Bronchial epithelial cell (primary cell): ENCODE data around the gene BCLAF1. TPM values are rescaled to one million over a fixed set of nuclear protein-coding genes. Genes with fewer than 3 reads are reported as not detected.

Experiments used
- DNase-seq: peaks from one replicate; pipeline ENCODE4 v3.0.0-alpha.2; 2010; ENCODE audit warnings: low read depth
- FAIRE-seq: peaks from 2 replicates; lab custom pipeline; 2011; peaks lifted over from hg19 to GRCh38; lab: Jason Lieb, UNC
- H3K27me3 ChIP-seq: 2 replicates; pipeline ENCODE4 v1.5.1; 2011; ENCODE audit warnings: low read length; ENCODE audit not compliant: control insufficient read depth, insufficient read depth
- H3K36me3 ChIP-seq: 2 replicates; pipeline ENCODE4 v1.5.1; 2011; ENCODE audit warnings: low read length; ENCODE audit not compliant: control insufficient read depth, insufficient read depth
- H3K4me3 ChIP-seq: 2 replicates; pipeline ENCODE4 v1.5.1; 2011; ENCODE audit warnings: mild to moderate bottlenecking, low read depth, low read length, control low read depth
- CTCF ChIP-seq: IDR thresholded peaks from 2 replicates; pipeline ENCODE4 v1.5.1; 2011; ENCODE audit warnings: mild to moderate bottlenecking, moderate library complexity, low read length, control low read depth, inconsistent platforms; ENCODE audit not compliant: insufficient read depth, severe bottlenecking
- total RNA-seq: library from RNA; depleted of rRNA; stranded (reverse); fragments of >200 nt; gene quantifications from 2 replicates; pipeline ENCODE4 v1.2.1, GENCODE V29; 2014

BCLAF1 gene
- total RNA-seq, 1 donor from 2014 or later = 50.3 TPM

GRCh38 chr6:136289327-136289578 lies 393 bp downstream of the BCLAF1 start:
- Histone ChIP-seq H3K27me3 (no peaks in the 10 kb centered on the region), H3K4me3 (peak overlapping the region; percentile 99), H3K36me3 (no peaks in the 10 kb centered on the region)
- TF ChIP-seq CTCF = no peak
- DNase-seq = peak; percentile 73
- FAIRE-seq = no peak

- TF ChIP-seq CTCF = no peak
- FAIRE-seq = no peak
- H3K4me3 ChIP-seq = peak overlapping the region; percentile 99
- DNase-seq = peak; percentile 93
- H3K36me3 ChIP-seq = no peaks in the 10 kb centered on the region
- no peaks in the 10 kb centered on the region for H3K27me3 ChIP-seq
Measured at GRCh38 chr6:136288566-136289326, 900 bp downstream of the BCLAF1 start.

GRCh38 chr6:136284909-136285308 lies 4.7 kb downstream of the BCLAF1 start:
- DNase-seq (peak; percentile 63), FAIRE-seq (no peak)
- Histone ChIP-seq H3K36me3 (peaks cover 2% of the 10 kb centered on the region), H3K4me3 (no peak overlapping the region), H3K27me3 (no peaks in the 10 kb centered on the region)
- TF ChIP-seq CTCF = no peak

GRCh38 chr6:136282906-136283305 lies 6.7 kb downstream of the BCLAF1 start:
- no peak for TF ChIP-seq CTCF
- no peak for FAIRE-seq
- Histone ChIP-seq H3K4me3 (no peak overlapping the region), H3K27me3 (no peaks in the 10 kb centered on the region), H3K36me3 (peaks cover 4% of the 10 kb centered on the region)
- DNase-seq = no peak

GRCh38 chr6:136280032-136280609 lies 9.5 kb downstream of the BCLAF1 start:
- no peak for DNase-seq
- TF ChIP-seq CTCF = no peak
- H3K36me3 ChIP-seq = peaks cover 4% of the 10 kb centered on the region
- no peak for FAIRE-seq
- no peak overlapping the region for H3K4me3 ChIP-seq
- H3K27me3 ChIP-seq = no peaks in the 10 kb centered on the region
